T-helper 1 cell treated with Interleukin-12 subunit alpha and Interleukin-12 subunit beta and Interleukin-4 antibody, amounts not matched to agents 30 ng/mL and 1 ng/mL, for 36 hours (primary cell): ENCODE results near the gene CECR2. TPM values are rescaled to one million over a fixed set of nuclear protein-coding genes. Genes with fewer than 3 reads are reported as not detected.
"Not testable (repeated sequence)": the region's sequence is repeated elsewhere in the genome, so short reads cannot be mapped to it uniquely, and the experiment has no call there.

Experiments used
- intact Hi-C: fragments of 100-400 bp; cut with micrococcal nuclease; formaldehyde crosslinking; loops from one replicate; pipeline ENCODE4 v1.15.1; 2024
- total RNA-seq: library from RNA; stranded (reverse); gene quantifications from 2 replicates; pipeline ENCODE4 v1.2.3, GENCODE V29; 2022

CECR2 gene
- total RNA-seq, 1 donor from 2014 or later: 0.42 TPM

GRCh38 chr22:17501679-17502285 is 132.5 kb downstream of the CECR2 start:
- intact Hi-C loops: loop anchor here (1.0 to 5.0 kb wide), 8 partner anchors 234 to 584 kb away; partner anchors contain the start of genes ADA2, HDHD5 and IL17RA

GRCh38 chr22:17508110-17508509 is 138.8 kb downstream of the CECR2 start:
- intact Hi-C loops: no loop called here

GRCh38 chr22:17512960-17513359 is 143.7 kb downstream of the CECR2 start:
- intact Hi-C loops: no loop called here

GRCh38 chr22:17513612-17514011 is 144.4 kb downstream of the CECR2 start:
- intact Hi-C loops: no loop called here

DNA sequence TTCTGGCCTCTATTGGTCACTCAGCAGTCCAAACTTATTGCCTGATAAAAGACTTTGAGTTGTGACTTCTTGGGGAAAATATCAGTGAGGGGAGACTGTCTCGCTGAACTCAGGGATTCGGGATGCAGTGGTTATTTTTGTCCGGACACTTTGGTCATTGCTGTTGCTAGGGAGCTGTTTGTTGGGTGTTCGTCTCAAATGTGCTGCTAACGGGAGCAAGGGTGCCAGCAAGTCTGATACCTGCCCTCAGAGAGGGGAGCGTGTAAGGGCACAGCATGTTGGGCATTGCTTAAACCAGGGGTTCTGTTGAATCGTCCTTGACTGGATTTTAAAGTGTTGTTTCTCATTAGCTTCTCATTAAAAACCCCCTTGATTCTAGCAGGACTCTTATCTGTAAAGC is 144.8 kb downstream of the CECR2 start:
- intact Hi-C loops: no loop called here

DNA sequence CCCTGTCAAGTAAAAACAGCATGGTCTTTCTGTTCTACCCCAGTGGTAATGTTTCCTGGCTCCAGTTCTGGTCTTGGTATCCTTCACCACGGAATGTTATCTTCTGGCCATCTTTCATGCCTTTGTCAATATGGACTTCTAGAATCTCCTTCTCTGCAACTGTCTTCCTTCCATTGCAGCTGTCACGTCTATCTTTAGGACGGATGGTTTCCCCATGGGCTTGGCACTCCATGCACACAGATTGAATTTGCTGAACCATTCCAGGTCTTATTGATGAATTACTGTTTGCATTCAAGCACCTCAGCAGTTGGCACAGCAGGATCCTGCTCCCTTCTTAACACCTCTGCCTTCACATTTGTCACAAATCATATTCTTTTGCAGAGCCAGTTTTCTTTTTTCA is 149.1 kb downstream of the CECR2 start:
- intact Hi-C loops: no loop called here

DNA sequence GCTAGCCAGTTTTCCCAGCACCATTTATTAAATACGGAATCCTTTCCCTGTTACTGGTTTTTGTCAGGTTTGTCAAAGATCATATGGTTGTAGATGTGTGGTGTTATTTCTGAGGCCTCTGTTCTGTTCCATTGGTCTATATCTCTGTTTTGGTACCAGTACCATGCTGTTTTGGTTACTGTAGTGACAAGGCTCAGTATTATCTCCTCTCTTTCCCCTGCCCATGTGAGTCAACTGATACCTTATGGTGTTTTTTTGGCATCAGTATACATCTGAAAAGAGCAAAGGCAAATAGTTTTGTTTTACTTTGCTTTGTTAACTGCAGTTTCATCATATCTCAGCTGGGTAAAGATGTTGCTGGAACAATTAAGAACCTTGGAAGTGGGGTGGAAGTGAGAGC is 152.7 kb downstream of the CECR2 start:
- intact Hi-C loops: not testable (repeated sequence)

DNA sequence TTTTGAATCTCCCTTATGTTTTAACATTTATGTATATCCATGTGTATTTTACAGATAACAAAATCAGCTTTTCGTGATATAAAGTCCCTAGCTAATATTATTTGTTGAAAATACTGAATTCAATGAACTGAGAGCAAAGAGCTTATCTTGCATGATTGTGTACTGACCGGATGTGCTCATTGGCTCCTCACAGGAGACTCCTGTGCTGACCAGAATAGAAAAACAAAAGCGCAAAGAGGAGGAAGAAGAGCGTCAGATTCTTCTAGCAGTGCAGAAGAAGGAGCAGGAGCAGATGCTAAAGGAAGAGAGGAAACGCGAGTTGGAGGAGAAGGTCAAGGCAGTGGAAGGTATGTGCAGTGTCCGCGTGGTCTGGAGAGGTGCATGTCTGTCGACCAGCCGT is 154.7 kb downstream of the CECR2 start:
- intact Hi-C loops: no loop called here

DNA sequence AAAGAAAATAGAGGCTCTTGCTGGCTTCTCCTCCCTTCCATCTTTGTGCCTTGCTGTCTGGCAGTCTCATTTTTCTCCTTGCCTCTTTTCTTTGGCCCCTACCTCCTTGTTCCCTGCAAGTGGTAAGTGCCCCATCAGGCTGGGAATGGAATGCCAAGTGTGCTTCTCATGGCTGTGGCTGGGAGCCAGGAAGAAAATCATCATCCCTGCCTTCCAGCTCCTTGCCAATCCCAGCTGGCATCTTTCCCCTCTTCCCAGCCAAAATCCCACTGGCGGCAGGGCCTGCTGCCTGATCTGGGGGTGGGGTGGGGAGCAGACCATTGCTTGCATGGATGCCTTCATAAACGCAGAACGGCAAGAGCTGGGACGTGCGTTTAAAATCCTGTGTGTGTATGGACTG is 167.0 kb downstream of the CECR2 start:
- intact Hi-C loops: no loop called here

- intact Hi-C loops: no loop called here
Observed at GRCh38 chr22:17537155-17537554, 167.9 kb downstream of the CECR2 start.

- intact Hi-C loops: no loop called here
Observed at GRCh38 chr22:17540481-17540880, 171.2 kb downstream of the CECR2 start.

- intact Hi-C loops: no loop called here
Observed at GRCh38 chr22:17541476-17541875, 172.2 kb downstream of the CECR2 start.

DNA sequence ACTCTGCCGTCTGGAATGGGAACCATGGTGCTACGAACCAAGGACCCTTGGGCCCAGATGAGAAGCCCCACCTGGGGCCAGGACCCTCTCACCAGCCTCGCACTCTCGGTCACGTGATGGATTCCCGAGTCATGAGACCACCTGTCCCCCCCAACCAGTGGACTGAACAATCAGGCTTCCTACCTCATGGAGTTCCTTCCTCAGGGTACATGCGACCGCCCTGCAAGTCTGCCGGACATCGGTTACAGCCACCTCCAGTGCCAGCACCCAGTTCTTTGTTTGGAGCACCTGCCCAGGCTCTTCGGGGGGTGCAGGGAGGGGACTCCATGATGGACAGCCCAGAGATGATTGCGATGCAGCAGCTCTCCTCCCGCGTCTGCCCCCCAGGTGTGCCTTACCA is 173.2 kb downstream of the CECR2 start:
- intact Hi-C loops: no loop called here

DNA sequence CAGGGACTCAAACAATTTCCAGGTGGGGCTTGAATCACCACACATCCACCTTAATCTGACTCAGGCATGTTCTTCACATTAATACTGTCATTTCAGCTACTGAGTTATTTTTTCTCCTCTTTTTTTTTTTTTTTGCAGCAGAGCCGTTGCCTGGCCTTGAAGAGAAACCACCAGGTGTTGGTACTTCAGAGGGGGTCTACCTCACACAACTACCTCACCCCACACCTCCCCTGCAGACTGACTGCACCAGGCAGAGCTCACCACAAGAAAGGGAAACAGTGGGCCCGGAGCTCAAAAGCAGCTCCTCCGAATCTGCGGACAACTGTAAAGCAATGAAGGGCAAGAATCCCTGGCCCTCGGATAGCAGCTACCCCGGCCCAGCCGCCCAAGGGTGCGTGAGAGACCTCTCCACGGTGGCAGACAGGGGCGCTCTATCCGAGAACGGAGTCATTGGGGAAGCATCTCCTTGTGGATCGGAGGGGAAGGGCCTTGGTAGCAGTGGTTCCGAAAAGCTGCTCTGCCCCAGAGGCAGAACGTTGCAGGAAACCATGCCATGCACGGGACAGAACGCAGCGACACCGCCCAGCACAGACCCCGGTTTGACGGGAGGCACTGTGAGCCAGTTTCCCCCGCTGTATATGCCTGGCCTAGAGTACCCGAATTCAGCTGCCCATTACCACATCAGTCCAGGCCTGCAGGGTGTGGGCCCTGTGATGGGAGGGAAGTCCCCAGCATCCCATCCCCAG is 178.9 kb downstream of the CECR2 start:
- intact Hi-C loops: no loop called here

- intact Hi-C loops: no loop called here
Observed at GRCh38 chr22:17548756-17549035, 179.4 kb downstream of the CECR2 start.

- intact Hi-C loops: no loop called here
Observed at GRCh38 chr22:17549183-17549582, 179.9 kb downstream of the CECR2 start.

GRCh38 chr22:17549655-17550054 is 180.4 kb downstream of the CECR2 start:
- intact Hi-C loops: no loop called here

DNA sequence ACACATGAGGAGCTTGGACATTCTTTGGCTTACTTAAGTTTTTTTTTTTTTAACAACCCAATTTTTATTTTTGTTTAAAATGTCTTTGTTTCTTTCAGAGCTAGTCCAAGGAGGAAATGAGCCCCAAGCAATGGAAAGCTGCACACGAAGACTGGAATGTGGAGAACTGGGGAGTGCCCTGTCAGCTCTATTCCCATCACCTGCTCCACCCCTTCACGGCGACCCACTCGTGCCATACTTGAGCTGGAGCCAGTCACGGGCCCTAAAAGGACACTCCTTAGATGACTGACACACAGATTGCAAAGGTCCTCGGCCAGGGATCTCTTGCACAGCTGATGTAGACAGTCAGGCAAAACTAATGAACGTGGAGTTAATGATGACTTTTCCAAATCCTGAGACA is 183.5 kb downstream of the CECR2 start:
- intact Hi-C loops: no loop called here

DNA sequence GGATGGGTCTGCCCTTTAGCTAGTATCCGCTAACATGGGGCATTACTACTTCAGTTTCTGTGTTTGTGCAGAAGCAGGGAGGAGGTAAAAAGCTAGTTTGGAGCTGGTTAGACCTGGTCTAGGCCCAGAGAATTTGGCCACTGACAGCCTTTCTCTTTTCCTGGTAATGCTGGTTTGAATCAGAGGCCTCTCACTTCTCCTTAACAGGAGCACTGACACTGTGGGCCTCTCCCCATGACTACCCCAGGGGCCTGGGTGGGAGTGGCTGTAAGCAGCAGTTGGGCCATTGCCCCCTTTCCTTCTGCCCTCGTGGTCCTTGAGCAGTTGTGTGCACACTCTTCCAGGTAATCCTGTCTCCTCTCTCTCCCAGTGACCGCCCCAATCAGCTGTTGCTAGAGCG is 185.6 kb downstream of the CECR2 start:
- intact Hi-C loops: no loop called here

DNA sequence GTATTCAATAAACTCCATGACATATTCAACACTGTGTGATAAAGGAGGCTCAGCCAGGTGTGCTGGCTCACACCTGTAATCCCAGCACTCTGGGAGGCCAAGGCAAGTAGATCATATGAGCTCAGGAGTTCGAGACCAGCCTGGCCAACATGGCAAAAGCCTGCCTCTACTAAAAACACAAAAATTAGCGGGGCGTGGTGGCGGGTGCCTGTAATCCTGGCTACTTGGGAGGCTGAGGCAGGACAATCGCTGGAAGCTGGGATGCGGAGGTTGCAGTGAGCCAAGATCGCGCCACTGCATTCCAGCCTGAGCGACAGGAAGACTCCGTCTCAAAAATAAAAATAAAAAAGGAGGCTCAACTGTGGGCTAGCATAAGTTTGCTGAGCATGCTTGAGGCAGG is 189.9 kb downstream of the CECR2 start:
- intact Hi-C loops: no loop called here

GRCh38 chr22:17562906-17563870 is 193.9 kb downstream of the CECR2 start, which contains the start of gene SLC25A18:
SLC25A18 (plus strand) TSS chr22:17563498; CDS start chr22:17579945, 16,447 bp downstream.
- intact Hi-C loops: no loop called here

- intact Hi-C loops: no loop called here
Observed at GRCh38 chr22:17563936-17564391, 194.7 kb downstream of the CECR2 start.
